ENCODE data around the gene INTS2. TPM values are rescaled to one million over a fixed set of nuclear protein-coding genes. Genes with fewer than 3 reads are reported as not detected.

Gene INTS2
- polyA plus RNA-seq, 1 donor from 2014 or later: 23.7 TPM

DNA sequence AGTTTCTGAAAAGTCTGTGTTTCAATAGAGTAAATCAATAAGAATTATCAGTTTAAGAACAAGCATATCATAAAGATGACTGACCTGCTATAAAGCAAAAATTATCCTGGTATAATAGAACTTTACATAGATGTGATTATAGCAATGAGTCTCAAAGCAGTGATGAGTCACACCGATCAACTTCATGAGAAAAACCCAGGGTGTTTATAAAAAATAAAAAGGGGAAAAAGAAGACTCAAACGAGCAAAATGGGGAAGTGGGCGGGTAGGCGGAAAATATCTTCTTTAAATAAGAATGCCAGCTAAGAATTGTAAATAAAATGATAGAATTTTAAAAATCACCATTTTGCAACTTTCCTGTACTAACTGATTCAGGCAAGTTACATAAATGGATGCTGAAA lies 111.2 kb downstream of the INTS2 start:
- TF ChIP-seq RAD21 (conservative IDR thresholded peaks at IDR 0.05): no peak
- TF ChIP-seq, protein P1, sequence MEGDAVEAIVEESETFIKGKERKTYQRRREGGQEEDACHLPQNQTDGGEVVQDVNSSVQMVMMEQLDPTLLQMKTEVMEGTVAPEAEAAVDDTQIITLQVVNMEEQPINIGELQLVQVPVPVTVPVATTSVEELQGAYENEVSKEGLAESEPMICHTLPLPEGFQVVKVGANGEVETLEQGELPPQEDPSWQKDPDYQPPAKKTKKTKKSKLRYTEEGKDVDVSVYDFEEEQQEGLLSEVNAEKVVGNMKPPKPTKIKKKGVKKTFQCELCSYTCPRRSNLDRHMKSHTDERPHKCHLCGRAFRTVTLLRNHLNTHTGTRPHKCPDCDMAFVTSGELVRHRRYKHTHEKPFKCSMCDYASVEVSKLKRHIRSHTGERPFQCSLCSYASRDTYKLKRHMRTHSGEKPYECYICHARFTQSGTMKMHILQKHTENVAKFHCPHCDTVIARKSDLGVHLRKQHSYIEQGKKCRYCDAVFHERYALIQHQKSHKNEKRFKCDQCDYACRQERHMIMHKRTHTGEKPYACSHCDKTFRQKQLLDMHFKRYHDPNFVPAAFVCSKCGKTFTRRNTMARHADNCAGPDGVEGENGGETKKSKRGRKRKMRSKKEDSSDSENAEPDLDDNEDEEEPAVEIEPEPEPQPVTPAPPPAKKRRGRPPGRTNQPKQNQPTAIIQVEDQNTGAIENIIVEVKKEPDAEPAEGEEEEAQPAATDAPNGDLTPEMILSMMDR (IDR thresholded peaks at IDR 0.05; ENCODE audit: poor library complexity, severe bottlenecking): no peak
- TF ChIP-seq, protein P2, sequence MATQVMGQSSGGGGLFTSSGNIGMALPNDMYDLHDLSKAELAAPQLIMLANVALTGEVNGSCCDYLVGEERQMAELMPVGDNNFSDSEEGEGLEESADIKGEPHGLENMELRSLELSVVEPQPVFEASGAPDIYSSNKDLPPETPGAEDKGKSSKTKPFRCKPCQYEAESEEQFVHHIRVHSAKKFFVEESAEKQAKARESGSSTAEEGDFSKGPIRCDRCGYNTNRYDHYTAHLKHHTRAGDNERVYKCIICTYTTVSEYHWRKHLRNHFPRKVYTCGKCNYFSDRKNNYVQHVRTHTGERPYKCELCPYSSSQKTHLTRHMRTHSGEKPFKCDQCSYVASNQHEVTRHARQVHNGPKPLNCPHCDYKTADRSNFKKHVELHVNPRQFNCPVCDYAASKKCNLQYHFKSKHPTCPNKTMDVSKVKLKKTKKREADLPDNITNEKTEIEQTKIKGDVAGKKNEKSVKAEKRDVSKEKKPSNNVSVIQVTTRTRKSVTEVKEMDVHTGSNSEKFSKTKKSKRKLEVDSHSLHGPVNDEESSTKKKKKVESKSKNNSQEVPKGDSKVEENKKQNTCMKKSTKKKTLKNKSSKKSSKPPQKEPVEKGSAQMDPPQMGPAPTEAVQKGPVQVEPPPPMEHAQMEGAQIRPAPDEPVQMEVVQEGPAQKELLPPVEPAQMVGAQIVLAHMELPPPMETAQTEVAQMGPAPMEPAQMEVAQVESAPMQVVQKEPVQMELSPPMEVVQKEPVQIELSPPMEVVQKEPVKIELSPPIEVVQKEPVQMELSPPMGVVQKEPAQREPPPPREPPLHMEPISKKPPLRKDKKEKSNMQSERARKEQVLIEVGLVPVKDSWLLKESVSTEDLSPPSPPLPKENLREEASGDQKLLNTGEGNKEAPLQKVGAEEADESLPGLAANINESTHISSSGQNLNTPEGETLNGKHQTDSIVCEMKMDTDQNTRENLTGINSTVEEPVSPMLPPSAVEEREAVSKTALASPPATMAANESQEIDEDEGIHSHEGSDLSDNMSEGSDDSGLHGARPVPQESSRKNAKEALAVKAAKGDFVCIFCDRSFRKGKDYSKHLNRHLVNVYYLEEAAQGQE (IDR thresholded peaks at IDR 0.05; ENCODE audit: borderline replicate concordance): no peak
- H3K9me2 ChIP-seq (ENCODE audit: insufficient read depth, low read length): no peaks in the 10 kb centered on the region
- H3K27me3 ChIP-seq (ENCODE audit: insufficient read depth, low read depth, low read length): no peaks in the 10 kb centered on the region
- no peaks in the 10 kb centered on the region for H3K79me2 ChIP-seq (replicated peaks; ENCODE audit: insufficient read depth, low read length)
- no peak overlapping the region for H2AFZ ChIP-seq (ENCODE audit: low read depth, low read length)
- no peak overlapping the region for H3K27ac ChIP-seq (ENCODE audit: low read length)
- no peaks in the 10 kb centered on the region for H3K36me3 ChIP-seq (ENCODE audit: insufficient read depth, low read length)
- H3K4me2 ChIP-seq (ENCODE audit: low read length): no peak overlapping the region
- no peak overlapping the region for H3K9ac ChIP-seq (ENCODE audit: low read length)
- no peak overlapping the region for H3K4me3 ChIP-seq (ENCODE audit: low read length)
- no peaks in the 10 kb centered on the region for H3F3A ChIP-seq (ENCODE audit: insufficient read depth, low read length, poor library complexity, severe bottlenecking)
- no peaks in the 10 kb centered on the region for H4K20me1 ChIP-seq (ENCODE audit: insufficient read depth)
- no peaks in the 10 kb centered on the region for H3K9me3 ChIP-seq (ENCODE audit: low read length)

GRCh38 chr17:61815863-61816503 lies 111.8 kb downstream of the INTS2 start:
- TF ChIP-seq SMC3 (conservative IDR thresholded peaks at IDR 0.05; ENCODE audit: poor library complexity) (no peak), MXI1 (conservative IDR thresholded peaks at IDR 0.05; ENCODE audit: poor library complexity, severe bottlenecking) (no peak), EZH2 (IDR thresholded peaks at IDR 0.05; ENCODE audit: borderline replicate concordance, insufficient read depth, low read length, poor library complexity, severe bottlenecking) (no peak), EP300 (conservative IDR thresholded peaks at IDR 0.05; ENCODE audit: poor library complexity, severe bottlenecking) (no peak), TAF1 (IDR thresholded peaks at IDR 0.05; ENCODE audit: low read depth) (no peak), POLR2AphosphoS5 (IDR thresholded peaks at IDR 0.05) (no peak), RAD21 (conservative IDR thresholded peaks at IDR 0.05) (no peak)
- TF ChIP-seq, protein P1 (IDR thresholded peaks at IDR 0.05; ENCODE audit: poor library complexity, severe bottlenecking): no peak
- TF ChIP-seq, protein P2 (IDR thresholded peaks at IDR 0.05; ENCODE audit: borderline replicate concordance): no peak
- no peak overlapping the region for H2AFZ ChIP-seq (ENCODE audit: low read depth, low read length)
- no peaks in the 10 kb centered on the region for H3F3A ChIP-seq (ENCODE audit: insufficient read depth, low read length, poor library complexity, severe bottlenecking)
- H3K4me2 ChIP-seq (ENCODE audit: low read length): no peak overlapping the region
- no peaks in the 10 kb centered on the region for H4K20me1 ChIP-seq (ENCODE audit: insufficient read depth)
- H3K9me2 ChIP-seq (ENCODE audit: insufficient read depth, low read length): no peaks in the 10 kb centered on the region
- no peaks in the 10 kb centered on the region for H3K27me3 ChIP-seq (ENCODE audit: insufficient read depth, low read depth, low read length)
- H3K27ac ChIP-seq (ENCODE audit: low read length): no peak overlapping the region
- H3K36me3 ChIP-seq (ENCODE audit: insufficient read depth, low read length): no peaks in the 10 kb centered on the region
- H3K9me3 ChIP-seq (ENCODE audit: low read length): no peaks in the 10 kb centered on the region
- H3K9ac ChIP-seq (ENCODE audit: low read length): no peak overlapping the region
- no peaks in the 10 kb centered on the region for H3K79me2 ChIP-seq (replicated peaks; ENCODE audit: insufficient read depth, low read length)
- no peak overlapping the region for H3K4me3 ChIP-seq (ENCODE audit: low read length)
